Activated T-cell treated with anti-CD3 and anti-CD28 coated beads, Interleukin-2, amount 50 U/mL, for 4 hours (primary cell): ENCODE measurements around the gene ELP2. TPM values are rescaled to one million over a fixed set of nuclear protein-coding genes. Genes with fewer than 3 reads are reported as not detected.
"Not testable (repeated sequence)": the region's sequence is repeated elsewhere in the genome, so short reads cannot be mapped to it uniquely, and the experiment has no call there.

Source experiments
- ATAC-seq, 2 donors: fragments of 200-7000 bp; cut with Tn5 transposase; one replicate each; pipeline ENCODE4 v1.10.0; 2021
- DNase-seq: peaks from one replicate; pipeline ENCODE4 v3.0.0-alpha.2; 2020
- H3K27me3 Mint-ChIP-seq: one replicate; pipeline ENCODE4 v1.8.0; 2021; ENCODE audit warnings: low read depth, mixed read lengths
- H3K36me3 Mint-ChIP-seq: one replicate; pipeline ENCODE4 v1.8.0; 2022; ENCODE audit warnings: mixed read lengths; ENCODE audit not compliant: insufficient read depth
- H3K4me1 Mint-ChIP-seq: one replicate; pipeline ENCODE4 v1.8.0; 2021; ENCODE audit warnings: low read depth, mixed read lengths
- H3K4me3 Mint-ChIP-seq: one replicate; pipeline ENCODE4 v1.8.0; 2021; ENCODE audit warnings: mild to moderate bottlenecking, moderate library complexity, mixed read lengths
- H3K9me3 Mint-ChIP-seq: one replicate; pipeline ENCODE4 v1.8.0; 2021; ENCODE audit warnings: mixed read lengths
- total RNA-seq, 3 donors: library from RNA; stranded (reverse); gene quantifications; one replicate each; pipeline ENCODE4 v1.2.1, GENCODE V29; 2021

The ELP2 gene, protein sequence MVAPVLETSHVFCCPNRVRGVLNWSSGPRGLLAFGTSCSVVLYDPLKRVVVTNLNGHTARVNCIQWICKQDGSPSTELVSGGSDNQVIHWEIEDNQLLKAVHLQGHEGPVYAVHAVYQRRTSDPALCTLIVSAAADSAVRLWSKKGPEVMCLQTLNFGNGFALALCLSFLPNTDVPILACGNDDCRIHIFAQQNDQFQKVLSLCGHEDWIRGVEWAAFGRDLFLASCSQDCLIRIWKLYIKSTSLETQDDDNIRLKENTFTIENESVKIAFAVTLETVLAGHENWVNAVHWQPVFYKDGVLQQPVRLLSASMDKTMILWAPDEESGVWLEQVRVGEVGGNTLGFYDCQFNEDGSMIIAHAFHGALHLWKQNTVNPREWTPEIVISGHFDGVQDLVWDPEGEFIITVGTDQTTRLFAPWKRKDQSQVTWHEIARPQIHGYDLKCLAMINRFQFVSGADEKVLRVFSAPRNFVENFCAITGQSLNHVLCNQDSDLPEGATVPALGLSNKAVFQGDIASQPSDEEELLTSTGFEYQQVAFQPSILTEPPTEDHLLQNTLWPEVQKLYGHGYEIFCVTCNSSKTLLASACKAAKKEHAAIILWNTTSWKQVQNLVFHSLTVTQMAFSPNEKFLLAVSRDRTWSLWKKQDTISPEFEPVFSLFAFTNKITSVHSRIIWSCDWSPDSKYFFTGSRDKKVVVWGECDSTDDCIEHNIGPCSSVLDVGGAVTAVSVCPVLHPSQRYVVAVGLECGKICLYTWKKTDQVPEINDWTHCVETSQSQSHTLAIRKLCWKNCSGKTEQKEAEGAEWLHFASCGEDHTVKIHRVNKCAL
- 100 to 1,000 TPM in 1 of 3 donors, 10 to 100 TPM in 2; 91.2 to 114 (median 99.2) TPM for total RNA-seq

DNA sequence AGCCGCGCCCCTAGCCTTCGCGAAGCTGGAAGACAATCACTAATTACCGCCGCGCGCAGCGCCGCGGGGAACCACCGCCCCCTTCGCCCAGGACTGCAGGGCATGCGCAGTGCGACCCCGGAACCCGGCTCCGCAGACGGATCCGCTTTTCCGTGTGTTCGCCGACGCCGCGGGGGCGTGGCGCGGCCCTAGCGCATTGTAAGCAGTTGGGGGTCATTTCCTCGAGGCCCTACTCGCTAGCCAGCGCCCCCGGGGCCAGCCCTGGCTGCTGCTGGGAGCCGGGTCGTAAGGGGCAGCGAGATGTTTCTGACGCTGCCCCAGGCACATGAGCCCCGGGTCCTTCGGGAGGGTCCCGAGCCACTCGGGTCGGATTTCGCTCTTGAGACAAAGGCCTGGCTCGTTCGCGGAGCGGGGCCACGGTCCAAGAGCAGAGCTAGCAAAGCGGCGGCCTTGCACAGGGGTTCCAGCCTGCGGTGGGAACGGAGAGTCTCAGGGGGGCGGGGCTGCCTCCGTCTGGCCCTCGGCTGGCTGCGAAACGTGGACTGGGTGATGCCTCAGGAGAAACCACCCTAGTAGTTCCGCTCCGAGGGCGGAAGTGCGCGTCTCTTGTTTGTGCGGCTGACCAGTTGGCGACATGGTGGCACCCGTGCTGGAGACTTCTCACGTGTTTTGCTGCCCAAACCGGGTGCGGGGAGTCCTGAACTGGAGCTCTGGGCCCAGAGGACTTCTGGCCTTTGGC lies at the start of gene ELP2, which contains the start of gene SLC39A6:
TSS of gene ELP2 (plus strand) at position 600 of the 739 bp plus-strand sequence. CDS start at position 635, 35 bp downstream.
TSS of gene SLC39A6 (minus strand) at position 41 of the 739 bp plus-strand sequence. CDS start 2,333 bp downstream, outside the sequence.
- Mint-ChIP-seq H3K4me3 (peak within 1 kb of the TSS; percentile 95), H3K27me3 (no peaks in the 10 kb centered on the region), H3K36me3 (peaks cover 24% of the 10 kb centered on the region), H3K9me3 (no peaks in the 10 kb centered on the region), H3K4me1 (peaks cover 56% of the 10 kb centered on the region)
- peak; percentile 93 to 95 for ATAC-seq
- peak; percentile 95 for DNase-seq

DNA sequence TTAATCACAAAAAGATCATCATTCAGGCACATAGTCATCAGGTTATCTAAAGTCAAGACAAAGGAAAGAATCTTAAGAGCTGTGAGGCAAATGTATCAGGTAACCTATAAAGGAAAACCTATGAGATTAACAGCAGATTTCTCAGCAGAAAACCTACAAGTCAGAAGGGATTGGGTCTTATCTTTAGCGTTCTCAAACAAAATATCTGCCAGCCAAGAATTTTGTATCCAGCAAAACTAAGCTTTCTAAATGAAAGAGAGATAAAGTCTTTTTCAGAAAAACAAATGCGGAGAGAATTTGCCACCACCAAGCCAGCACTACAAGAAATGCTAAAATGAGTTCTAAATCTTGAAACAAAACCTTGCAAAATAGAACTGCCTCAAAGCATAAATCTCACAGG lies 48.6 kb upstream of the ELP2 start:
- H3K27me3 Mint-ChIP-seq, DNase-seq, H3K4me3 Mint-ChIP-seq, ATAC-seq, H3K36me3 Mint-ChIP-seq, H3K4me1 Mint-ChIP-seq: not testable (repeated sequence)
- H3K9me3 Mint-ChIP-seq, result peaks cover 21% of the 10 kb centered on the region

GRCh38 chr18:36083729-36084128 lies 46.0 kb upstream of the ELP2 start:
- DNase-seq, result no peak
- no peaks in the 10 kb centered on the region for H3K36me3 Mint-ChIP-seq
- H3K4me1 Mint-ChIP-seq, result peaks cover 4% of the 10 kb centered on the region
- H3K27me3 Mint-ChIP-seq, result no peaks in the 10 kb centered on the region
- no peak for ATAC-seq
- H3K4me3 Mint-ChIP-seq, result no peak overlapping the region
- H3K9me3 Mint-ChIP-seq, result peaks cover 21% of the 10 kb centered on the region

- Mint-ChIP-seq H3K36me3 (no peaks in the 10 kb centered on the region), H3K4me3 (no peak overlapping the region), H3K9me3 (peaks cover 15% of the 10 kb centered on the region), H3K27me3 (no peaks in the 10 kb centered on the region), H3K4me1 (peaks cover 4% of the 10 kb centered on the region)
- DNase-seq, result no peak
- no peak for ATAC-seq
Measured at GRCh38 chr18:36085195-36085594, 44.5 kb upstream of the ELP2 start.

GRCh38 chr18:36086186-36086585 lies 43.5 kb upstream of the ELP2 start:
- no peaks in the 10 kb centered on the region for H3K27me3 Mint-ChIP-seq
- peaks cover 4% of the 10 kb centered on the region for H3K4me1 Mint-ChIP-seq
- no peak for ATAC-seq
- H3K4me3 Mint-ChIP-seq, result no peak overlapping the region
- H3K9me3 Mint-ChIP-seq, result peaks cover 5% of the 10 kb centered on the region
- H3K36me3 Mint-ChIP-seq, result no peaks in the 10 kb centered on the region
- DNase-seq, result no peak

DNA sequence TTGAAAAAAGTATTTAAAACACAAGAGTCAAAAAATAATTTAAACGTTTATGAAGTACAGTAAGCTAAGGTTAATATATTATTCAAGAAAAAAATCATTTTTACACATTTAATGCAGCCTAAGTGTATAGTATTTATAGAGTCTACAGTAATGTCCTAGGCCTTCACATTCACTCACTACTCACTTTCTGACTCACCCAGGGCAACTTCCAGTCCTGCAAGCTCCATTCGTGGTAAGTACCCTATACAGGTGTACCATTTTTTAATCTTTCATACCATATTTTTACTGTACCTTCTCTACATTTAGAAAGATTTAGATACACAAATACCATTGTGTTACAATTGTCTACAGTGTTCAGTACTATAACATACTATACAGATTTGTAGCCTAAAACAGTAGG lies 41.4 kb upstream of the ELP2 start:
- H3K36me3 Mint-ChIP-seq, result no peaks in the 10 kb centered on the region
- H3K4me1 Mint-ChIP-seq, result peaks cover 8% of the 10 kb centered on the region
- no peak for ATAC-seq
- H3K27me3 Mint-ChIP-seq, result no peaks in the 10 kb centered on the region
- H3K4me3 Mint-ChIP-seq, result no peak overlapping the region
- H3K9me3 Mint-ChIP-seq, result no peaks in the 10 kb centered on the region
- no peak for DNase-seq

- DNase-seq (no peak), ATAC-seq (no peak)
- Mint-ChIP-seq H3K36me3 (no peaks in the 10 kb centered on the region), H3K27me3 (no peaks in the 10 kb centered on the region), H3K4me3 (no peak overlapping the region), H3K4me1 (peaks cover 8% of the 10 kb centered on the region), H3K9me3 (no peaks in the 10 kb centered on the region)
Measured at GRCh38 chr18:36089001-36089400, 40.7 kb upstream of the ELP2 start.

DNA sequence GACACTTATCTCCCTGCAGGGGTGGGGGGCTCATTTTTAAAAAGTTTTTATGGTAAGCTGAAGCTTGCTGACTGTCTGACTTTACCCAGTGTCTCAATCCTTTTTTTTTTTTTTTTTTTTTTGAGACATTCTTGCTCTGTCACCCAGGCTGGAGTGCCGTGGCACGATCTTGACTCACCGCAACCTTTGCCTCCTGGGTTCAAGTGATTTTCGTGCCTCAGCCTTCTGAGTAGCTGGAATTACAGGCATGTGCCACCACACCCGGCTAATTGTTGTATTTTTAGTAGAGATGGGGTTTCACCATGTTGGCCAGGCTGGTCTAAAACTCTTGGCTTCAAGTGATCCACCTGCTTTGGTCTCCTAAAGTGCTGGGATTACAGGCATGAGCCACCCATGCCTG lies 37.6 kb upstream of the ELP2 start:
- not testable (repeated sequence) for H3K4me3 Mint-ChIP-seq, DNase-seq, ATAC-seq, H3K36me3 Mint-ChIP-seq, H3K4me1 Mint-ChIP-seq, H3K9me3 Mint-ChIP-seq, H3K27me3 Mint-ChIP-seq

GRCh38 chr18:36094431-36094830 lies 35.3 kb upstream of the ELP2 start:
- Mint-ChIP-seq H3K9me3 (no peaks in the 10 kb centered on the region), H3K36me3 (no peaks in the 10 kb centered on the region), H3K4me3 (no peak overlapping the region), H3K4me1 (peaks cover 8% of the 10 kb centered on the region), H3K27me3 (peaks cover 2% of the 10 kb centered on the region)
- no peak for ATAC-seq
- DNase-seq, result no peak

DNA sequence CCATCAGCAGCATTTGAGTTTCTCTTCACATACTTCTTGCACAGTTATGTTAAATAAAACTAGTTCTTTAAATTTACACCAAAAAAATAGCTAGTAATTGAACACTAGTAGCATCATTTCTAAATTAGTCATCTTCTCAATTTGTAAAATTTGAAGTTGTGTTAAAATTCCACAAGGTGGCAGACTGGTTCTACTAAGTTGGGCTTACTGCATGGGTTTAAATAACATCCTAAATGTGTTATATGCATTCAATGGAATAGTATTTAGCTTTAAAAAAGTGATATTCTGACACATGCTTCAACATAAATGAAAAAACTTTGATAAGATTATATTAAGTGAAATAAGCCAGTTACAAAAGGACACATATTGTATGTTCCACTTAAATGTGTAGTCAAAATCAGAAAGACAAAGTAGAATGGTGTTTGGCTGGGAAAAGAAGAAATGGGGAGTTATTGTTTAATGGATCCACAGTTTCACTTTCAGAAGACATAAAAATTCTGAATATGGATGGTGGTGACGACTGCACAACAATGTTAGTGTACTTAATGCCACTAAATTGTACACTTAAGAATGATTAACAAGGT lies 33.7 kb upstream of the ELP2 start:
- Mint-ChIP-seq H3K4me3 (no peak overlapping the region), H3K27me3 (peaks cover 2% of the 10 kb centered on the region), H3K9me3 (no peaks in the 10 kb centered on the region), H3K36me3 (no peaks in the 10 kb centered on the region), H3K4me1 (peaks cover 8% of the 10 kb centered on the region)
- ATAC-seq (no peak), DNase-seq (no peak)

- DNase-seq, result no peak
- no peak for ATAC-seq
- H3K4me3 Mint-ChIP-seq, result no peak overlapping the region
- H3K9me3 Mint-ChIP-seq, result no peaks in the 10 kb centered on the region
- H3K4me1 Mint-ChIP-seq, result peaks cover 8% of the 10 kb centered on the region
- peaks cover 2% of the 10 kb centered on the region for H3K27me3 Mint-ChIP-seq
- no peaks in the 10 kb centered on the region for H3K36me3 Mint-ChIP-seq
Measured at GRCh38 chr18:36096955-36097354, 32.7 kb upstream of the ELP2 start.

DNA sequence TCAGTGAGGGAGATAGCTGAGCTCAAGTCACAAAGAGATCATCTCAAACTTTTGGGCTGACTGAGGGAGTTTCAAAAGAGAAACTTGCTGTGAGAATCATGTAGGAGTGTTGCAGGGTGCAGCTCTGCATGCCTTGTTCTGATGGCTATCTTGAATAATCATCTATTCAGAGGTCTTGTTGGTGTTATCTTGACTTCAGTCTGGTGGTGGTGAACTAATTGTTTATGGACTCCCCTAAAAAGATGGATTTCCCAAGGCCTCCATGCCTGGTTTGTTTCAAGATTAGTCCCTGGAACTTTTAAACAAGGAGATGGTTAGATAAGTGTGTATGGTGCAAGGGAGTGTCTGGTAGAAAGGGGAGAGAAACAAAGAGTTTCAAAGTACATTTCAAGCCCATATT lies 30.4 kb upstream of the ELP2 start:
- Mint-ChIP-seq H3K9me3 (no peaks in the 10 kb centered on the region), H3K36me3 (no peaks in the 10 kb centered on the region), H3K27me3 (peaks cover 2% of the 10 kb centered on the region), H3K4me3 (no peak overlapping the region), H3K4me1 (peaks cover 7% of the 10 kb centered on the region)
- DNase-seq (no peak), ATAC-seq (no peak)

DNA sequence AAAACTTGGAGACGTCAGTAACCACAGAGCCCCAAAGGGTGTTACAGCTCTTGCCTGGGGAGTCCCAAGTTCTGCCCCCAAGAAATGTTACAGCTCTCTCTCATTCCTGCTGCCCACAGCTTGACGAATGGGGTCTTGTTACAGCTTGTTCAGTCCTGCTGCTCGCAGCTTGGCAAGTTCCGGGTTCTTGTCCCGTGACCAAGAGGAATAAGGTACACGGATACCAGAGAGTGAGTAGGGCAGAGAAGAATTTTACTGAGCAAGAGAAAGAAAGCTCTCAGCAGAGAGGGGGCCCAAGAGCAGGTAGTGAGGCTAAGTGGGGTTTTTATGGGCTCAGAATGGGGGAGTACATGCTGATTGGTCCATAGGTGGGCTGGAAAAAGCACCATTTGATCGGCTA lies 27.8 kb upstream of the ELP2 start:
- H3K4me1 Mint-ChIP-seq, result peaks cover 7% of the 10 kb centered on the region
- ATAC-seq (no peak), DNase-seq (no peak)
- H3K4me3 Mint-ChIP-seq, result no peak overlapping the region
- no peaks in the 10 kb centered on the region for H3K9me3 Mint-ChIP-seq
- H3K36me3 Mint-ChIP-seq, result no peaks in the 10 kb centered on the region
- H3K27me3 Mint-ChIP-seq, result no peaks in the 10 kb centered on the region

- H3K4me1 Mint-ChIP-seq, result peaks cover 7% of the 10 kb centered on the region
- DNase-seq, result no peak
- no peaks in the 10 kb centered on the region for H3K27me3 Mint-ChIP-seq
- H3K36me3 Mint-ChIP-seq, result peaks cover 5% of the 10 kb centered on the region
- no peaks in the 10 kb centered on the region for H3K9me3 Mint-ChIP-seq
- no peak overlapping the region for H3K4me3 Mint-ChIP-seq
- ATAC-seq, result no peak
Measured at GRCh38 chr18:36104749-36105148, 24.9 kb upstream of the ELP2 start.
